Thyroid gland (tissue), 4 donors: ENCODE measurements around the gene ITCH.

ENCODE experiments used
- POLR2A ChIP-seq, 2 donors: fragments of 450-650 bp; IDR thresholded peaks; one replicate each; pipeline ENCODE4 v1.6.1; 2017; ENCODE audit warnings: antibody characterized with exemption in 2 of 2, mild to moderate bottlenecking in 2 of 2, moderate library complexity in 1 of 2
- TF ChIP-seq, protein P1 (sequence below), 6 experiments: fragments of 200-600 bp in 3 of 6; fragments of 450-650 bp in 3 of 6; sonication (generic) in 3 of 6; IDR thresholded peaks; one replicate each; pipeline ENCODE4 v1.5.1; 2016 to 2019; ENCODE audit warnings: antibody characterized with exemption in 6 of 6, mild to moderate bottlenecking in 2 of 6, inconsistent platforms in 1 of 6, moderate library complexity in 1 of 6

GRCh38 chr20:34343458-34344211, 19.4 kb upstream of the ITCH start:
- TF ChIP-seq, protein P1, sequence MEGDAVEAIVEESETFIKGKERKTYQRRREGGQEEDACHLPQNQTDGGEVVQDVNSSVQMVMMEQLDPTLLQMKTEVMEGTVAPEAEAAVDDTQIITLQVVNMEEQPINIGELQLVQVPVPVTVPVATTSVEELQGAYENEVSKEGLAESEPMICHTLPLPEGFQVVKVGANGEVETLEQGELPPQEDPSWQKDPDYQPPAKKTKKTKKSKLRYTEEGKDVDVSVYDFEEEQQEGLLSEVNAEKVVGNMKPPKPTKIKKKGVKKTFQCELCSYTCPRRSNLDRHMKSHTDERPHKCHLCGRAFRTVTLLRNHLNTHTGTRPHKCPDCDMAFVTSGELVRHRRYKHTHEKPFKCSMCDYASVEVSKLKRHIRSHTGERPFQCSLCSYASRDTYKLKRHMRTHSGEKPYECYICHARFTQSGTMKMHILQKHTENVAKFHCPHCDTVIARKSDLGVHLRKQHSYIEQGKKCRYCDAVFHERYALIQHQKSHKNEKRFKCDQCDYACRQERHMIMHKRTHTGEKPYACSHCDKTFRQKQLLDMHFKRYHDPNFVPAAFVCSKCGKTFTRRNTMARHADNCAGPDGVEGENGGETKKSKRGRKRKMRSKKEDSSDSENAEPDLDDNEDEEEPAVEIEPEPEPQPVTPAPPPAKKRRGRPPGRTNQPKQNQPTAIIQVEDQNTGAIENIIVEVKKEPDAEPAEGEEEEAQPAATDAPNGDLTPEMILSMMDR (IDR thresholded peaks at IDR 0.05) = no peak
- no peak for TF ChIP-seq POLR2A (IDR thresholded peaks at IDR 0.05)
